ENCODE data around the gene GPR3.

GRCh38 chr1:27361044-27361402, 31.4 kb upstream of the GPR3 start:
- TF ChIP-seq CTCF (IDR thresholded peaks at IDR 0.05) (no peak), POLR2A (IDR thresholded peaks at IDR 0.05) (no peak)
